A673 (cell line): ENCODE measurements around the gene ETS2.
"Not testable (repeated sequence)": the region's sequence is repeated elsewhere in the genome, so short reads cannot be mapped to it uniquely, and the experiment has no call there.

ENCODE experiments used
- CTCF ChIP-seq: fragments of 300-800, 200-600 bp; sonication (generic); conservative IDR thresholded peaks from 2 replicates; pipeline ENCODE4 v1.5.1; 2017; ENCODE audit warnings: low read depth, mild to moderate bottlenecking, antibody characterized with exemption, low read length, moderate library complexity, mixed read lengths
- EZH2 ChIP-seq: fragments of 200-600 bp; sonication (generic); IDR thresholded peaks from 2 replicates; pipeline ENCODE4 v1.6.1; 2017; ENCODE audit warnings: borderline replicate concordance, low read depth, mild to moderate bottlenecking, mixed read lengths, antibody characterized with exemption, low read length; ENCODE audit not compliant: poor library complexity, severe bottlenecking

- not testable (repeated sequence) for TF ChIP-seq CTCF, EZH2
Measured at GRCh38 chr21:38845374-38845773, 39.6 kb downstream of the ETS2 start.
